Dedifferentiated amniotic fluid mesenchymal stem cell (primary cell): ENCODE results near the gene TOPBP1.

Source experiments
- DNase-seq: peaks from one replicate; pipeline ENCODE4 v3.0.0-alpha.2; 2016; ENCODE audit errors: extremely low spot score

TOPBP1 gene

GRCh38 chr3:133608388-133608787 lies 53.4 kb downstream of the TOPBP1 start:
- DNase-seq, result no peak

GRCh38 chr3:133607816-133608215 lies 53.9 kb downstream of the TOPBP1 start:
- no peak for DNase-seq

GRCh38 chr3:133606902-133607301 lies 54.8 kb downstream of the TOPBP1 start:
- no peak for DNase-seq

- no peak for DNase-seq
Measured at GRCh38 chr3:133606342-133606741, 55.4 kb downstream of the TOPBP1 start.

GRCh38 chr3:133600572-133601081 lies 61.1 kb downstream of the TOPBP1 start:
- DNase-seq, result no peak

- no peak for DNase-seq
Measured at GRCh38 chr3:133599280-133599679, 62.5 kb downstream of the TOPBP1 start.

GRCh38 chr3:133598405-133598804 lies 63.3 kb downstream of the TOPBP1 start:
- DNase-seq, result no peak

- DNase-seq, result no peak
Measured at GRCh38 chr3:133595341-133595740, 66.4 kb downstream of the TOPBP1 start.

GRCh38 chr3:133593243-133593642 lies 68.5 kb downstream of the TOPBP1 start:
- DNase-seq, result no peak

GRCh38 chr3:133592843-133593242 lies 68.9 kb downstream of the TOPBP1 start:
- no peak for DNase-seq

GRCh38 chr3:133591271-133591742 lies 70.4 kb downstream of the TOPBP1 start:
- DNase-seq, result peak; percentile 63

GRCh38 chr3:133589503-133589902 lies 72.2 kb downstream of the TOPBP1 start:
- DNase-seq, result no peak

GRCh38 chr3:133588784-133589465 lies 72.8 kb downstream of the TOPBP1 start:
- no peak for DNase-seq

GRCh38 chr3:133588035-133588434 lies 73.7 kb downstream of the TOPBP1 start:
- DNase-seq, result no peak

GRCh38 chr3:133583396-133583795 lies 78.3 kb downstream of the TOPBP1 start:
- no peak for DNase-seq

- DNase-seq, result no peak
Measured at GRCh38 chr3:133578548-133579191, 83.1 kb downstream of the TOPBP1 start.

- DNase-seq, result no peak
Measured at GRCh38 chr3:133576169-133576568, 85.6 kb downstream of the TOPBP1 start.

GRCh38 chr3:133575086-133575485 lies 86.7 kb downstream of the TOPBP1 start:
- DNase-seq, result no peak

- peak; percentile 78 for DNase-seq
Measured at GRCh38 chr3:133574260-133574881, 87.4 kb downstream of the TOPBP1 start.

GRCh38 chr3:133573629-133574194 lies 88.0 kb downstream of the TOPBP1 start, which contains the start of gene CDV3:
CDV3 (plus strand) TSS chr3:133573686; CDS start chr3:133574045, 359 bp downstream.
- DNase-seq, result no peak

GRCh38 chr3:133573054-133573628 lies 88.6 kb downstream of the TOPBP1 start:
- peak; percentile 100 for DNase-seq
